Measurements from ENCODE around the gene GPAT2.
A peak's percentile ranks its signal among the peaks of the same experiment; 100 is the strongest.
"Not testable (repeated sequence)": the region's sequence is repeated elsewhere in the genome, so short reads cannot be mapped to it uniquely, and the experiment has no call there.

Gene GPAT2

DNA sequence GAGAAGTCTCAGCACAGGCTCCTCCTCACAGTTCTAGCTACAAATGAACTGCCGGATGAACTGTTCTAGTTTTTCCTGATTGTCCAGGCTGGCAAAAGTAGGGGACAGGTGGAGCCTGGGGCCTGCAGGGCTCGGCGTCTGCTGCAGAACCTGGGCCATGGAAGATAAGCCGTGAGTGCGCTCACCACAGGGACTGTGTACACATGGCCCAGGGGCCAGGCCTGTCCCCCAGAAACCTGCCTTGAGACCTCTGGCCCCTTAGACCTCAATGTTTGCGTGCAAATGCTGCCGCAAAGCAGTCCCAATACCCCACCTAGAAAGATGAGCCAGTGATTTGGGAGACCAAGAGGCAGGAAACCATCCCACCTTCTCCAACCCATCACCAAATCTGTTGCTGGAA is 12.6 kb downstream of the GPAT2 start:
- DNase-seq: not testable (repeated sequence)

DNA sequence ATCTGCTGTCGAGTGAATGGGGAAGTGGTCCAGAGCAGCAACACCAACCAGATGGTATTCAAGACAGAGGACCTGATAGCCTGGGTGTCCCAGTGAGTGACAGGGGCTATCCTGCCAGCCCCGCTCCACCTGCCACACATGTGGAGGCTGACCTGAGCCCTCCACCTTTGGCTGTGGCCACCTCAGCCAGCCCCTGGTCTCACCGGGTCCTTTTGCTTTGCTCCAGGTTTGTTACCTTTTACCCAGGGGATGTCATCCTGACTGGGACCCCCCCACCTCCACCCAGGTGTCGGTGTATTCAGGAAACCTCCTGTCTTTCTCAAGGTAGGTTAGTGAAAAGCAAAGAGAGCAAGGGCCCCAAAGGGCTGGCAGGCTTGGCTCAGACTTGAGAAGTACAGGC is 13.6 kb downstream of the GPAT2 start:
- DNase-seq: not testable (repeated sequence)

DNA sequence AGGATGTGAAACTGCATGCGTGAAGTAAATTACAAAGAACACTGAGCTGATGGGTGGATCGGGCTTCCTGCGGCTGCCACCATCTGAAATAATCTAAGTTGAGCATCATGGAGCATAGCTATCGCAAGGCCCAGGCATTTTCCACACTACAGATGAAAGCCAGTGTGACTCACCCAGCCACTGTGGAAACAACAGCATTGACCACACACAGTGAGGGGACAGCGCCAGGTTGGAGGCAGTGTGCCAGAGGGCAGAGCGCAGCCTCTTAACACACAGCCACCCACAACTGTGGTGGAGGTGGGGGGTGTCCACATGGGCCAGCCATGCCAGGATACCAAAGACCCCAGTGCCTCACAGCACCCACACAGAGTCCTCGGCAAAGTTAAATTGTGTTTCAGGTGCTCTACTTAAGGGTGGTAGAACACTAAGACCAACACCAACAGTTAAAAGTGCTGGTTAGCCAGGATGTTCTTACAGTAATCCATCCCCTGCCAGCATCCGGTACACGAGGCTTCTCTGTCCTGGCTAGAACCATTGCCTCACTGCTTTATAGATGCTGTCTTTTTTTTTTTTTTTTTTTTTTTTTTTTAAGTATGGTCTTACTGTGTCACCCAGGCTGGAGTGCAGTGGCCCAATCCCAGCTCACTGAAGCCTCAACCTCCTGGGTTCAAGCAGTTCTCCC is 14.7 kb downstream of the GPAT2 start:
- DNase-seq: not testable (repeated sequence)

DNA sequence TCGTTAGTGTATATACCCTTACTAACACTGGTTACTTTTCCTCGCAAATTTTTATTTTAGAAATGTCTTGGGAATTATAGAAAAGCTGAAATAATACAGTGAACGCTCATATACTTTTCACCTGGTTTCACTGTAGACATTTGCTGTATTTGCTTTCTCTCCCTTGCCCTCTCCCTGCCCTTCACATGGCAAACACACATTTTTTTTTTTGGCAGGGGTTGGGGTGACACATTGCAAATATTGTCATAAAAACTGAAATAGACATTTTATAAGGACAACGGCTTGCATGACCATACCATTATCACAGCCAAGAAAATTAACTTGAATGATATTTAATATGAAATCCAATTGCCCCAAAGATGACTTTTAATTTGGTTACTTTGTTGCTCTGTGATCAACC is 18.4 kb downstream of the GPAT2 start:
- not testable (repeated sequence) for DNase-seq

DNA sequence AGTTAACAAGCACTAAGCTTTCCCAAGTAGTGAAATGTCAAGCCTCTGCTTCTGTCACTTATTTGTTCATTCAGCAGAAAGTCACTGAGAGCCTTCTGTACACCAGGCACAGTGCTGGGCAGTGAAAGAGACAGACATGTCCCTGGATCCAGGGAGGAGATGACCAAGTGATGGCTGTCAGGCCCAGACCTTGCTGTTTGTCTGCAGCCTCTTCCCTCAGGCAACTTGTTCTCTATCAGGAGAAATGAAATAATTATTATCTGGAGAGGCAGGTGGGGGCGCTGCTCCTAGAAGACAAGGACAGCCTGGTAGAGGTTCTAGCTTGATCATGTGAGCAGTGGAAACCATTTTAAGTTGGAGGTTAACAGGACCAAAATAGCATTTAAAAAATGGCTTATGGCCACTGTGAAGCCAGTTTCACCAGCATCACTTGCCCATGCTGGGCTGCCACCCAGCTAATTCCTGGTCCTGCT is 21.9 kb downstream of the GPAT2 start:
- not testable (repeated sequence) for DNase-seq

DNA sequence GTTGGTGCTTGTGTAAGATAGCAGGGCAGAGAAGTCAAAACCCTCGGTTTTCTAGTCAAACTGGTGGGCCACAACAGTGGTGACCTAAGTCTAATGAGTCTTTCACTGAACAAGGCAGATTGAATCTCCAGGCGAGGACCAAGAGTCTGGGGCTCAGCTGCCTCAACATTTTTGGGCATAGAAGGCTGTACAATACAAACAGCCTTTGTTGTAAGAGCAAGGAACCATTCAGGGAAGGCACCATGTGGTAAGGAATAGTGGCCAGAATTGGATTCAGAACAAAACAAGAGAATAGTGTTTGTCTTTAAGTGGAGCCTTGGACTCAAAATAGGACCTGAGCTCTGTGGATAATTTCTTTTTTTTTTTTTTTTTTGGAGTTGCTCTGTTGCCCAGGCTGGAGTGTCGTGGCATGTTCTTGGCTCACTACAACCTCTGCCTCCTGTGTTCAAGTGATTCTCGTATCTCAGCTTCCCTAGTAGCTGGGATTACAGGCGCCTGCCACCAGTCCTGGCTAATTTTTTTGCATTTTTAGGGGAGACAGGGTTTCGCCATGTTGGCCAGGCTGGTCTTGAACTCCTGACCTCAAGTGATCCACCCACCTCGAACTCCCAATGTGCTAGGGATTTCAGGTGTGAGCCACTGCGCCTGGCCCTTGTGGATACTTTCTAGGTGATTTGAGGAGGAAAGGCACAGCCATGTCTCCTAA is 22.5 kb downstream of the GPAT2 start:
- DNase-seq: not testable (repeated sequence)

DNA sequence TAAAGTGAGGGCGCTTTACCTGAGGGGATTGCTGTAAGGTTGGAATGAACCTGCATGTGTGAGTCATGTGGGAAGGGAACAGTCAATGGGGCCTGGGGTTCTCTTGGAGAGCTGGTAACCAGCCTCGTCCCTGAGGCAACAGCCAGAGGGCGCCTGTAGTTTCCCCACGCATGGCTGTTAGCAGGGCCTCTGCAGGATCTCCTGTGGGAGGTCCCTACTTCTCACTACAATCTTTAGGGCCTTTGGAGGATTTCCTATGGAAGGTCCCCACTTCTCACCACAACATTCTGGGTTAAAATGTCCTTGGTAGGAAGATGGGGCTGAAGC is 23.6 kb downstream of the GPAT2 start:
- peak; percentile 46 for DNase-seq

DNA sequence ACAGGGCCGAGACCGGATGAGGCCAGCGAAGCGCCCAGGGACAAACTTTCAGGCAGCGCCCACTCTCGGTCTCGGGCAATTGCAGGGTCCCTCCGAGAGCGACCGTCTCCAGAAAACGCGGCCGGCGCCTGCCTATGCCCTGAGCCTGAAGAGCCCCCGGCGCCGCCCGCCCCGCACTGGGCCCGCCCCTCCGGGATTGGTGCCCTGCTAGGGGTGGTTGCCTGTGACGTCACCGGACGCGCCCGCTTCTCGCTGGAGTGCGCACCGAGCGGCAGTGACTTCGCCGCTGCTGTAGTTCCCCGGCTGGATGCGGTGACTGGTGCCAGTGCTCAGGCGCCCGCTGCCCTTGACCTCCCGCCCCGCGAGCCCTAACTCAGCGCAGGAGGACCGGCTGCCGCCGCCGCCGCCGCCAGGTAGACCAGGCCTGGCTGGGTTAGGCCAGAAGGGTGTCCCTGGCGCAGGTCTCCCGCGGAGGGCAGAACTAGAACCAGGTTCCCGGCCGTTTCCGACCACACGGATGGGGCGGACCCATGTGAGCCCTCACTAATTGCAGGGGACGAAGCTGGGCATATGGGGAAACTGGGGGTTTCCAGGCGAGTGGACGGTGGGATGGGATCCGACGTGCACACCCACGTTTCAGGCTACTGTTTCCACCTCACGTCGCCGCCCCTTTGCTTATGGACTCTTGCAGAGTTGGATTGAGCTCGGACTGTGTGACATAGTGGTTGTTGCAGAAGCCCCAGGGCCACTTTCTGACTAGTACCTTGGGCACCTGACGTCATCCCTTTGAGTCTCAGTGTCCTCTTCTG is 24.2 kb downstream of the GPAT2 start:
- peak; percentile 99 for DNase-seq

DNA sequence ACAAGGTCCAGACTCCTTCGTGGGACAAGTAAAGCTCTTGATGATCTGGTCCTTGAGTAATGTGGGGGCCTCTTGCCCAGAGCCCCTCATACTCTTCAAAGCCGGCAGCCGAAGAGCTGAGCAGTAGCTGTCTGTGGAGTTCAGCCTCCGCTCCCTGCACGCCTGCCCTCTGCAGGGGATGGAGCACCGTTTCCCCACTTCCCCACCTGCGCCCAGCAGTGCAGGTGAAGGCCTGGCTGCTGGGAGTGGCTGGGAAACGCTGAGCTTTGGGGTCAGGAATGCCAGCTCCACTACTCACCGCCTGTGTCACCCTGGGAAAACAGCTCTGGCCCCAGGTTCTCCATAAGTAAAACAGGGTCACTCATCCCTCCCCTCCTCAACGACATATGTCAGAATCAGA is 24.9 kb downstream of the GPAT2 start:
- not testable (repeated sequence) for DNase-seq

DNA sequence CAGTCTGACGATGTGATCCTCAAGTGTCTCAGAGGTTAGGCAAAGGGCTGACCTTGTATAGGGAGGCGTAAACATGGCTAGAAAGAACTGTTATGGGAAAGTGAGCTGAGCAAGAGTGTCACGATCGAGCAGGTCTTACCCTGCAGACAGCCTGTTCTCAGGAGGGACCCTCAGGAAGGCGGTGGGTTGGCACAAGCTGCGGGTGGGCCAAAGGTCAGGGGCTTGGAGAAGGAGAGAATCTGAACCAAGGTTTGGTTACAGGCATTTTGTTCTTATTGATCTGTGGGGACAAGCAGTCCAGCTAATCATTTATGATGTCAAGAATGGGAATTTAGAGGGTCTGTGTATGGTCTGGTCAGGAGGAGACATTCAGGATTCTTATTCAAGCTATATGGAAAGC is 26.7 kb downstream of the GPAT2 start:
- not testable (repeated sequence) for DNase-seq

DNA sequence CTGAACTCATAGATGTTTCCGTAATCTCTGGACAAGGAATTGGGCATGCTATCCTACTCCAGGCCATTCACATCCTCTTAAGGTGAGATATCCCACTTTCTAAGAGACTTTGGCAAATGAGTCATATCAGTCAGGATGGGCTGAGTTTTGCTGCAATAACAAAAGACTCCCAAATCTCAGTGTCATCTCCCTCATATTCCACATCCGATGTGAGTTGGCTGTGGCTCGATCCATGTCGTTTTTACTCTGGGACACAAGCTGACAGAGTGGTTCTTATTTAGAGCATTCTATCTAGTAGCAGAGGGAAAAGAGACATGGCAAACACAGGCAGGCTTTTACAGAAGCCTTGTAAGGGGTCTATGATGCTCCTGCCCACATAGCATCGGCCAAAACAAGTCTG is 28.5 kb downstream of the GPAT2 start:
- not testable (repeated sequence) for DNase-seq

DNA sequence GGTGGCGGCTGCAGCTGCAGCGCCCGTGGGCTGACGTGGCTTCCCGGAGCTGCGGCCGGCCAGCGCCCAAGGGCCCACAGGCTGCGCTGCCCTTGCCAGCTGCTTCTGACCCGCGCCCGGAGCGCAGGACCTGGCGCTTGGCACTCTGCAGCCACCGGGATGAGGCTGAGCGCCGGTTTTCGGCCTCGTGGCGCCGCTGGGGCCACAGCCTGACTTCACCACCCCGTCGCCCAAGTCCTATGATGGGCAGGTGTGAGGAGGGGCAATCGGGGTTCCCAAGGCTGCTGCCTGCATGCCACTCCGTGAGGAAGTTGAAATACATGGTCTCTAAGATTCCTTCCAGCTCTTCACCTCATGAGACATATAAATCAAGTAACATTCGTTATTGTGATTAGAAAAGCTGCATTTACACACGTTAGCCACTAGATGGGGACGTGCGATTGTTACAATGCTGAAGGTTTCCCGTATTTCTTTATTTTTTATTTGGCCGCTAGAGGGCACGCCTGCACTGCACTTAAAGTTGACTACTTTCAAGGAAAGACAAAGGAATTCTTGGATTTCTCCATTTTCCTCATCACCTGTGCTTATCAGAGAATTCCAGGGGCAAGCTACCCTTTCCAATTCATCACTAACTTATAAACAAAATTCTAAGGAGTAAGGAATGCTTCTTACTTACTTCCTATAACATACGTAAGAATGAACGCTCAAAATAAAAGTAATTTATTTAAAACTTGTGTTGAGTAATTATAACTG is 42.0 kb downstream of the GPAT2 start:
- DNase-seq: peak; percentile 60

DNA sequence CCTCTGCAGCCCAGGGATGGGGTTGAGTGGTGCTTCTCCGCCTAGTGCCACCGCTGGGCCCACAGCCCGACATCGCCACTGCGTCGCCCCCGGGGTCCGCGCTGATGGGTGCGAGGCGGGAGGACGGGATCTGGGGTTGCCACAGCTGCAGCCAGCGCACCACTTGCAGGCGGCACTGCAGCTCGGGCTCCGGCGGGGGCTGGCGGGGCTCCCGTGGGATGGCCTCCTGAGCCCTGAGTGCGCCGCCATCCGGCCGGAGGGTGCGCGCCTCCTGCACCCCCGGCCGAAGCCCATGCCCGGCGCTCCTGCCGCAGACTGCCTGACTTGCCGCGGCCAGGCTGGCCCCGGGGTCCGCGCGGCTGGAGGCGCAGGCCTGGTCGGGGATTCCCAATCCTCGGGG is 42.6 kb downstream of the GPAT2 start:
- peak; percentile 49 for DNase-seq

DNA sequence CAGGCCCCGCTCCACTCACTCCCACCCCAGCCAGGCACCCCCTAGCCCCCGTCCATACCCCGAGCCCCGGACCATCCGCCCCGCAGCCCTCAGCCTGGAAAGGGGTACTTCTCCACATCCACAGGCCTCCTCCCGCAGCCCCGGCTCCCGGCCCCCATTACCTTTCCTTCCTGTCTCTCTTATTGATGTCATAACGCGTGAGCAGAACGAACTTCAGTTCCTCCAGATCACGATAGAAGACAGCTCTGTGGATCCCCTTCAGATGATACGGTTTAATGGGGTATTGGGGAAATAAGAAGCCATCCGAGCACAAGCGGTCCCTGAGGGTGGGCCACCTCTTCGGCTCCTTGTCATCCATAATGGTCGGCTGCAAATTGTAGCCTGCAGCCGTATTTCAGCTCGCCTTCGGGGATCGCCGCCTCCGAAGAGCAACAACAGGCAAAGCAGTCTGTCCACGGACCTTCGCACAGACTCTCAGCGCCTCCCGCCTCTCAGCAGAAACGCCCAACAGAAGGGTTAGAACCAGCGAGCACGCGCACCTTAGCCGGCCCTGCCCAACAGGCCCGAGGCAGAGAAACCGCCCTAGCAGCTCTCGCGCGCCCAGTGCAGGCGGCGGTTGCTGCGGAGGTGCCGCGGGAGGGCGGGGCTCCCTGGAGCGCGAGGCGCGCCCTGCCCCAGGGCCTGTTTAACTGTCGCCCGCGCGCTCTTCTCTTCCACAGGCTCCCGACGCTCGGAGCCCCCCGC is 43.2 kb downstream of the GPAT2 start, which contains the start of gene ANKRD36C:
Gene ANKRD36C (minus strand): TSS at position 474 of the 744 bp plus-strand sequence. CDS start 116 bp downstream, at position 358.
- DNase-seq: peak; percentile 50

DNA sequence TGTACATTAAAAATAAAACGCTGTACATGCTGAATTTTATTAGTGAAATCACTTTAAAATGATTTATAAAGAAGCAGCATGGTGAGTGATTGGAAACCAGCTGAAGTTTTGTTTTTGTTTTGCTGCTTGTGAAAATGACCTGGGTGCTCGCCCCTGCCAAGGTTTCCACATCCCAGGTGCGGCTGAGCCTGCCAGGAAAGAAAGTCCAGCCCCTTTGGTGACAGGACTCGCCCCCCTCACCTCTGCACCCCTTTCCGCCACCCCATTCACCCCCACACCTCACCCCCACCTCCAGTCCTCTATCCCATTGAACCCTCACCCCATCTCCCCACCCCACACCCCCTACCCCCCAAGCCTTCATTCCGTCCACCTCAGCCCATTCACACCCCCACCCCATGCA is 43.8 kb downstream of the GPAT2 start:
- not testable (repeated sequence) for DNase-seq
